Measurements from ENCODE around the gene ZNF473.
"Not testable (repeated sequence)": the region's sequence is repeated elsewhere in the genome, so short reads cannot be mapped to it uniquely, and the experiment has no call there.

GRCh38 chr19:50075076-50075475 is 49.3 kb downstream of the ZNF473 start:
- not testable (repeated sequence) for TF ChIP-seq EZH2 (IDR thresholded peaks at IDR 0.05; ENCODE audit: low read length); CTCF (optimal IDR thresholded peaks at IDR 0.05 in 1 of 3, IDR thresholded peaks at IDR 0.05 in 1 of 3, conservative IDR thresholded peaks at IDR 0.05 in 1 of 3; ENCODE audit: extremely low read depth in 1 of 3, insufficient read depth in 2 of 3, low read length in 3 of 3)

All from keratinocyte (primary cell).